HCT116 (cell line): ENCODE results near the gene HLA-DPB1. TPM values are rescaled to one million over a fixed set of nuclear protein-coding genes. Genes with fewer than 3 reads are reported as not detected.

Experiments used
- ATAC-seq: fragments of 200-7000 bp; cut with Tn5 transposase; 2 replicates; pipeline ENCODE4 v1.9.1; 2020; ENCODE audit warnings: mild to moderate bottlenecking, moderate library complexity
- BruUV-seq: library from RNA; stranded (reverse); fragments of 400-500 nt; replicated peaks from 2 replicates; lab custom pipeline; 2021; lab: Mats Ljungman, UMichigan
- CTCF ChIA-PET: fragments of 300-600 bp; sonication (Branson Sonifier 250); formaldehyde crosslinking; loops from one replicate; lab custom pipeline; 2021; ENCODE audit warnings: antibody characterized with exemption; lab: Charles Lee
- POLR2A ChIA-PET: fragments of 300-600, 350-600 bp; sonication (Branson Sonifier 250); formaldehyde crosslinking; loops from one replicate; lab custom pipeline; 2021; ENCODE audit warnings: antibody characterized with exemption; lab: Charles Lee
- RAD21 ChIA-PET, 2 experiments: fragments of 300-600 bp; sonication (Branson Sonifier 250); formaldehyde crosslinking; loops; one replicate each; lab custom pipeline; 2023; ENCODE audit warnings: low total read pairs in 2 of 2; ENCODE audit not compliant: uncharacterized antibody in 2 of 2, unreplicated experiment in 2 of 2, low non-redundant PET in 1 of 2; lab: Charles Lee
- DNase-seq: peaks from one replicate; pipeline ENCODE4 v3.0.0-alpha.2; 2010; ENCODE audit warnings: low read depth, low spot score
- H2AFZ ChIP-seq: fragments of 200-600 bp; shearing (Covaris generic), sonication (generic); 2 replicates; pipeline ENCODE4 v1.6.1; 2017; ENCODE audit warnings: low read depth, mixed run types, mixed read lengths, antibody characterized with exemption, low read length; ENCODE audit not compliant: poor library complexity, severe bottlenecking
- H3K27ac ChIP-seq: 2 replicates; pipeline ENCODE4 v1.5.1; 2012; ENCODE audit warnings: low read depth, low read length
- H3K27me3 ChIP-seq: fragments of 200-600 bp; sonication (generic); 2 replicates; pipeline ENCODE4 v1.6.1; 2016; ENCODE audit warnings: mixed run types, low read length, mixed read lengths; ENCODE audit not compliant: insufficient read depth
- H3K36me3 ChIP-seq, 2 experiments: fragments of 200-500 bp in 1 of 2; fragments of 200-600 bp in 1 of 2; sonication (Bioruptor generic) in 1 of 2; sonication (generic) in 1 of 2; 2 replicates each; pipeline versions ENCODE4 v1.5.1 to v1.6.1; 2014 to 2016; ENCODE audit warnings: low read length in 2 of 2, inconsistent platforms in 1 of 2, mixed read lengths in 1 of 2, mixed run types in 1 of 2; ENCODE audit not compliant: insufficient read depth in 2 of 2, control insufficient read depth in 1 of 2
- H3K4me1 ChIP-seq, 2 experiments: fragments of 200-600 bp in 1 of 2; sonication (generic) in 1 of 2; 2 replicates each; pipeline versions ENCODE4 v1.5.1 to v1.6.1; 2012 to 2017; ENCODE audit warnings: low read length in 2 of 2, inconsistent platforms in 1 of 2, mild to moderate bottlenecking in 1 of 2, mixed read lengths in 1 of 2, mixed run types in 1 of 2, moderate library complexity in 1 of 2; ENCODE audit not compliant: insufficient read depth in 2 of 2, control insufficient read depth in 1 of 2
- H3K4me2 ChIP-seq: fragments of 200-600 bp; sonication (generic); 2 replicates; pipeline ENCODE4 v1.6.1; 2017; ENCODE audit warnings: mixed run types, low read length, mixed read lengths
- H3K4me3 ChIP-seq, 2 experiments: fragments of 200-600 bp in 1 of 2; sonication (generic) in 1 of 2; replicated peaks in 1 of 2; 2 replicates each; pipeline ENCODE4 v1.5.1; 2011 to 2016; ENCODE audit warnings: low read length in 2 of 2, control low read depth in 1 of 2, low read depth in 1 of 2, mild to moderate bottlenecking in 1 of 2, mixed read lengths in 1 of 2, mixed run types in 1 of 2
- H3K79me2 ChIP-seq: fragments of 200-600 bp; sonication (generic); 2 replicates; pipeline ENCODE4 v1.6.1; 2017; ENCODE audit warnings: mild to moderate bottlenecking, mixed run types, low read length, moderate library complexity, mixed read lengths; ENCODE audit not compliant: insufficient read depth
- H3K9ac ChIP-seq: fragments of 200-600 bp; sonication (generic); 2 replicates; pipeline ENCODE4 v1.6.1; 2016; ENCODE audit warnings: low read length, mixed read lengths
- H3K9me2 ChIP-seq: fragments of 200-600 bp; sonication (generic), shearing (Covaris generic); 2 replicates; pipeline ENCODE4 v1.6.1; 2017; ENCODE audit warnings: mixed run types, mild to moderate bottlenecking, moderate library complexity; ENCODE audit not compliant: insufficient read depth
- H3K9me3 ChIP-seq, 2 experiments: fragments of 200-500 bp in 1 of 2; fragments of 200-600 bp in 1 of 2; sonication (Bioruptor generic) in 1 of 2; sonication (generic) in 1 of 2; 2 replicates each; pipeline ENCODE4 v1.6.1; 2014 to 2017; ENCODE audit warnings: low read length in 2 of 2, mixed read lengths in 2 of 2, inconsistent platforms in 1 of 2, low read depth in 1 of 2, mild to moderate bottlenecking in 1 of 2, mixed run types in 1 of 2, moderate library complexity in 1 of 2; ENCODE audit not compliant: control insufficient read depth in 1 of 2, insufficient read depth in 1 of 2
- H4K20me1 ChIP-seq: fragments of 200-600 bp; sonication (generic), shearing (Covaris generic); 2 replicates; pipeline ENCODE4 v1.6.1; 2017; ENCODE audit warnings: mixed run types, mild to moderate bottlenecking, moderate library complexity; ENCODE audit not compliant: insufficient read depth
- ATF3 ChIP-seq: IDR thresholded peaks from 2 replicates; pipeline ENCODE4 v1.6.1; 2012
- CBX3 ChIP-seq: IDR thresholded peaks from 2 replicates; pipeline ENCODE4 v1.6.1; 2012; ENCODE audit warnings: low read depth
- CTCF ChIP-seq, 3 experiments: fragments of 200-600 bp in 1 of 3; sonication (generic) in 1 of 3; IDR thresholded peaks in 2 of 3; conservative IDR thresholded peaks in 1 of 3; 2 replicates each; pipeline ENCODE4 v1.5.1; 2012 to 2017; ENCODE audit warnings: low read depth in 2 of 3, low read length in 2 of 3, antibody characterized with exemption in 1 of 3, borderline replicate concordance in 1 of 3, control low read depth in 1 of 3, mild to moderate bottlenecking in 1 of 3, mixed read lengths in 1 of 3, mixed run types in 1 of 3, moderate library complexity in 1 of 3; ENCODE audit not compliant: insufficient read depth in 1 of 3
- EZH2 ChIP-seq: fragments of 200-600 bp; sonication (generic); IDR thresholded peaks from 2 replicates; pipeline ENCODE4 v1.6.1; 2017; ENCODE audit warnings: antibody characterized with exemption, mixed run types
- EZH2phosphoT487 ChIP-seq: fragments of 200-600 bp; IDR thresholded peaks from 2 replicates; pipeline ENCODE4 v1.6.1; 2018; ENCODE audit warnings: antibody characterized with exemption, borderline replicate concordance
- RAD21 ChIP-seq: IDR thresholded peaks from 2 replicates; pipeline ENCODE4 v1.6.1; 2012; ENCODE audit warnings: low read depth, mild to moderate bottlenecking
- SIN3A ChIP-seq: IDR thresholded peaks from 2 replicates; pipeline ENCODE4 v1.6.1; 2012; ENCODE audit warnings: low read depth
- YY1 ChIP-seq: IDR thresholded peaks from 2 replicates; pipeline ENCODE4 v1.6.1; 2011; ENCODE audit warnings: low read length, low read depth, moderate library complexity, mild to moderate bottlenecking; ENCODE audit not compliant: insufficient replicate concordance; ENCODE audit errors: extremely low read depth
- ZFX ChIP-seq: fragments of 450-650 bp; IDR thresholded peaks from 2 replicates; pipeline ENCODE4 v1.6.1; 2017
- ZNF274 ChIP-seq: fragments of 200-500 bp; sonication (Bioruptor generic); IDR thresholded peaks from 2 replicates; pipeline ENCODE4 v1.6.1; 2014; ENCODE audit warnings: mild to moderate bottlenecking, low read depth, low read length, inconsistent platforms
- intact Hi-C: fragments of 100-400 bp; cut with micrococcal nuclease; formaldehyde crosslinking; loops from 2 replicates; pipeline ENCODE4 v1.10.0; 2022
- total RNA-seq: library from RNA; stranded (reverse); gene quantifications from one replicate; pipeline ENCODE4 v1.2.1, GENCODE V29; 2021; ENCODE audit not compliant: unreplicated experiment

HLA-DPB1 gene
- total RNA-seq, 1 experiment from 2014 or later, result 1.5 TPM

- POLR2A ChIA-PET, result no interaction called here
- Histone ChIP-seq H2AFZ (no peak overlapping the region), H3K4me3 (no peak overlapping the region), H3K27me3 (no peaks in the 10 kb centered on the region; the same call in 1 of the 2 replicates), H3K9me3 (no peaks in the 10 kb centered on the region)
- peak; percentile 89 for ATAC-seq
- RAD21 ChIA-PET, result no interaction called here
- CTCF ChIA-PET, result interaction anchor here (1.0 kb wide), 1 partner anchor 69 kb away, joined by 4 read pairs; no protein-coding TSS in a partner anchor
- TF ChIP-seq EZH2, result no peak
- TF ChIP-seq CBX3, result no peak
- peak; percentile 38 to 68 (median 65); a peak in 5 of 6 replicates for TF ChIP-seq CTCF (IDR thresholded peaks at IDR 0.05 in 2 of 3, conservative IDR thresholded peaks at IDR 0.05 in 1 of 3; ENCODE audit: borderline replicate concordance in 1 of 3, insufficient read depth in 1 of 3, low read depth in 2 of 3, low read length in 2 of 3)
- no peak for TF ChIP-seq YY1
- TF ChIP-seq ZFX, result no peak
- peak; percentile 55 for TF ChIP-seq RAD21
- TF ChIP-seq SIN3A, result no peak
- TF ChIP-seq, all 23 proteins: peak for 2
- H3K4me2 ChIP-seq, result no peak overlapping the region
- H3K79me2 ChIP-seq, result no peaks in the 10 kb centered on the region
- H3K9me2 ChIP-seq, result no peaks in the 10 kb centered on the region
- DNase-seq, result peak; percentile 24
- intact Hi-C loops, result loop anchor here (1.0 kb wide), 1 partner anchor 67 kb away; no protein-coding TSS in a partner anchor
- no TSS peak for BruUV-seq
- H4K20me1 ChIP-seq, result no peaks in the 10 kb centered on the region
- H3K4me1 ChIP-seq, result no peaks in the 10 kb centered on the region
- H3K36me3 ChIP-seq, result no peaks in the 10 kb centered on the region
- no peak overlapping the region for H3K27ac ChIP-seq
- H3K9ac ChIP-seq, result no peak overlapping the region
Measured at GRCh38 chr6:33082702-33083101, 6.9 kb downstream of the HLA-DPB1 start.

GRCh38 chr6:33085627-33086026 lies 9.8 kb downstream of the HLA-DPB1 start:
- H2AFZ ChIP-seq, result no peak overlapping the region
- POLR2A ChIA-PET, result no interaction called here
- no peaks in the 10 kb centered on the region for H4K20me1 ChIP-seq
- ATAC-seq (no peak), DNase-seq (no peak)
- H3K9me2 ChIP-seq, result no peaks in the 10 kb centered on the region
- RAD21 ChIA-PET, result no interaction called here
- no peaks in the 10 kb centered on the region for H3K79me2 ChIP-seq
- BruUV-seq, result no TSS peak
- H3K36me3 ChIP-seq, result no peaks in the 10 kb centered on the region
- TF ChIP-seq ATF3 (no peak), EZH2phosphoT487 (no peak), ZNF274 (no peak)
- H3K27ac ChIP-seq, result no peak overlapping the region
- no peak overlapping the region for H3K9ac ChIP-seq
- H3K4me3 ChIP-seq, result no peak overlapping the region
- H3K9me3 ChIP-seq, result no peaks in the 10 kb centered on the region
- no peak overlapping the region for H3K4me2 ChIP-seq
- peaks cover 0 to 14% of the 10 kb centered on the region in 2 experiments; a peak in 2 of 4 replicates for H3K4me1 ChIP-seq
- intact Hi-C loops, result no loop called here
- CTCF ChIA-PET, result no interaction called here
- H3K27me3 ChIP-seq, result no peaks in the 10 kb centered on the region; the same call in 1 of the 2 replicates
